Right hindlimb (tissue), 1 donor: ENCODE data around the gene RCAN2.
A peak's percentile ranks its signal among the peaks of the same experiment; 100 is the strongest.

Experiments
- DNase-seq: peaks from one replicate; pipeline ENCODE4 v3.0.0-alpha.2; 2018

The RCAN2 gene

DNA sequence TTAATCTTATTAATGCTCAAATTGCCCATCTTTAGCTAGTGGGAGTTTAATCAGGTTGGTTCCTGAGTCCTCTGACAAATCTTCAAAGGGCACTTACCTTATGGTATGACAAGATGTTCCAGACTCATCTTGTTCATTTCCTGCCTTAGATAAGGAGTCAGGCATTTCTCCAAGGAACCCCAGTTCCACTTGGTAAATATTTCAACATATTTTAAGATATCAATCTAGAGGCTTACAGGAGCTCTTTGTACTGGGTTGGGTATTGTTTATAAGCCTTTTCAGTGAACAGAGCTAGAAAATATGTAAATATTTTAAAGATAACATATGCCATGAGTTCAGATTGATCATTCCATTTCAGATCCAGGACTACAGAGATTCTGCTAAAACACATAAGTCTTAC lies 159.8 kb downstream of the RCAN2 start:
- no peak for DNase-seq

DNA sequence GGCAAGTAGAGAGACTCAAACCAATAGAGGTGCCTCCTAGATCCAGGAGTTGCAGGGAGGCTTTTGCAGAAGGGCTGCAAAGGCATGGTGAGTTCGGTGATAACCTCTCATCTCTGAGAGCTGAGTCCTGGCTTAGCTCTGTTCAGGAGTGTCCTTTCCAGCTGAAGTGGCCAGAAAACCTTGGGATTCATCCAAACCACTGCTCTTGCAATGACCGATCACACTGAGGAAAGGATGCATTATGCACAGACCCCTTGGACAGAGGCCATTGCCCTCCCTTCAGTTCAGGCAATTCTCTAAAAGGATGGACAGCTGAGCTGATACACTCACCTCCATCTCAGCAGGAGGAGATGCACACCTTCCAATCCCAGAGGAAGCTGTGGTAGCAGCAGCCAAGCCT lies 161.7 kb downstream of the RCAN2 start:
- DNase-seq = peak; percentile 20

DNA sequence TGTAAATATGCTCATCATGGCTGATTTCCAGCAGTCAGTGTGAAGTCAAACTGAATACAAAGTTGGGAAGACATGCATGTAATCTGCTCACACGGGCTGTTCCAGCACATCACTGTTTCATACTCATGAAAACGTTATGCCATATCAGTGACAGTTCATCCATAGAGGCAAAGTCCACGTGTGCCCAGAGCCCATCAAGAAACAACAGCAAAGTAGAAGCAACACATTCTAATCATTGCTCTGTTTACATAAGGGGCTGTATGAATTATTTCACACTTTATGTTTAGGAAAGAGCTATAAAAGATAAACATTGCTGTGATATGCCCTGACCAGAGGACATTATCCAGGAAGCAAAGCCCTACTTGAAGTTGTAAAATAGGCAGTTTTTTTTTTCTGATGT lies 163.5 kb downstream of the RCAN2 start:
- DNase-seq = no peak

- DNase-seq = peak; percentile 16
Measured at GRCh38 chr6:46325561-46326530, 165.4 kb downstream of the RCAN2 start.

DNA sequence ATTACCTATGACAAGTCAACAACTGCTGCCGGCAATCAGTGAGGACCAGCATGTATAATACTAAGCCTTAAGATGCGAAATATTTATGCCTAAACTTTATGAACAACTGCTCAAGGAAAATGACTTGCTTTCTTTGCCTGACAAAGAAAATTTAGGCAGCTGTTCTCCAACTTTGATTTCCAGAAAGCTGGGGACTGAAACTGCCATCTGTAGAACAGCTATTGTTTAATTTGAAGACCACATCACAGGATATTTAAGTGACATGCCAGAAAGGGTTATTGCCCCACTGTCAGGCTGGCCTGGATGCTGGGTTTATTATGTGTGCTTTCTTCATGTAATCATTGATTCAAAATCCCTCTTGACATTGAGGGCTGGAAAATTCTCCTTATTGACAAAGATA lies 166.5 kb downstream of the RCAN2 start:
- DNase-seq = no peak

DNA sequence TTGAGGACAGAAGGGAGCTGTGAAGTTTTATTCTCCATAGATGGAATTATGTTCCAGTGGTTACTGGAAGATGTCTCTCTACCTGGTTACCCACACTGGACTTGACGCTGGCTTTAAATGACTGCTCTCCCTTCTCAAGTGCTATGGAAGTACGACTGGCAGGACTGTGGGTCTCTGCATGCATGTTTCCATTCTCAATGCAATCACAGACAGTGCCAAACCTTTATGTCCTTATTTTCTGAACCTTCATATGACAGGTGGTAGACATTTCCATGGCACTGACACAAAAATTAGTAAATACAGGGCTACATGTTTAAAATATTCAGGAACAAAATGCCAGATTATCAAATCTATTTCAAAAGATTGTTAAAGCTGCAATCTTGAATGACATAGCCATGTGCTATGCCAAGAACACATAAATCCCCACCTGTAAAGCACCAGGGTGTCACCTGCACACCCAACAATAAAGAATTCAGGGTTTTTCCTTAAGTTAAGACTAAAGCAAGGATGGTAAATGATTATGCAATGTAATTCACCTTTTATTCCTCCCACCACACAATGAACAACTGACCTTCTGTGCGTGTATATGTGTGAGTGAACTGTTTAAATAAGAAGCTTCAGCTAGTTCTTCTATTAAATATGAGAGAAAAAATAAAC lies 167.2 kb downstream of the RCAN2 start:
- no peak for DNase-seq

- DNase-seq = no peak
Measured at GRCh38 chr6:46323312-46323965, 167.8 kb downstream of the RCAN2 start.

GRCh38 chr6:46320505-46320904 lies 170.7 kb downstream of the RCAN2 start:
- no peak for DNase-seq

DNA sequence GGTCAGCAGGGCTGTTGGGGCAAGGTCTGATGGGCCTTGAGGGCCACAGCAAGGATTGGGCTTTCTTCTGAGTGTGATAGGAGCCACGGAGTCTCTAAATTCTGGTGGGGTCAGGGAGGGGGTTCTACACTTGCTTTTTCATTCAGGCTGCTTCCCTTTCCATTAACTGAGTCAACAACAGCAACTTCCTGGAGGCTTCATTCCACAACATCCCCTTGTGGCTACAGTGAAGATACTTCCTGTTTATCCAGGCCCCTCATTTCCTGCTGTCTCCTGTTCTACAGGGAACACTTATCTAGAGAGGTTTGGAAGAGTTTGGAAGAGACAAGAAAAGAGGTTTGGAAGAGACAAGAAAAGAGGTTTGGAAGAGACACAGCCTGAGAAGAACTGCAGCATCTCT lies 175.7 kb downstream of the RCAN2 start:
- no peak for DNase-seq

DNA sequence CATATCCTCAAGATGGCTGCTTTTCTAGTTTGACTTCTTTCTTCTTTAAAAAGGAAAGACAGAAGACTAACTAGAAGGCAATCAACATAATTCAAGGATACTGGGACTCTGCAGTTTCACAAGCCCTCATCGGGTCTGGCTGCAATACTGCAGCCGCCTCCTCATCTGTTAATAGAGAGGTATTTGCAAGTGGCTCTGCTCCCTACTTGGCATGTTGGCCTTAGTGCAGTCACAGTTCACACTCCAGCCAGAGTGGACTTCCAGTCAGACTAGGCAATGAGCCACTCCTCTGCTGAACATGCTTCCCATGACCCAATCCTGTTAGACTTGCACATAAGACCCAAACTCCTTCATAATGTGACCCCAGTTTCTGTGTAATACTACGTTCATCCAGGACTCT lies 178.6 kb downstream of the RCAN2 start:
- no peak for DNase-seq

DNA sequence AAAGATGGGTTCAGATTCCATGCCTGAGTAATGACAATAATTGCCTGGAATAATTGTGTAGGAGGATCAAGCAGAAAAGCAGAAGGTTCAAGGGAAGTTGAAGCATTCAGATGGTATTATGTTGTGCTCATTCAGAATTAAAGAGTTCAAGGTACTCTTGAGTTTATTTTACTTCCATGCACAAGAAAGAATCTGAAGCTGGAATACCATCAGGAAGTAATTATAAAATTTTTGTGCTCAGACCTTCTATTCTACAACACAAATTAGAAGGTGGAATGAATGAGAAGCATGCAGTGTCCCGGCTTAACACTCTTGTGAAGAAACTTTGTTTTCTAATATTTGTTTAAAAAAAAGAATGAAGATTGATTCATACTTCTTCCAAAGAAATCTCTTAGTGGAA lies 181.1 kb downstream of the RCAN2 start:
- DNase-seq = no peak

DNA sequence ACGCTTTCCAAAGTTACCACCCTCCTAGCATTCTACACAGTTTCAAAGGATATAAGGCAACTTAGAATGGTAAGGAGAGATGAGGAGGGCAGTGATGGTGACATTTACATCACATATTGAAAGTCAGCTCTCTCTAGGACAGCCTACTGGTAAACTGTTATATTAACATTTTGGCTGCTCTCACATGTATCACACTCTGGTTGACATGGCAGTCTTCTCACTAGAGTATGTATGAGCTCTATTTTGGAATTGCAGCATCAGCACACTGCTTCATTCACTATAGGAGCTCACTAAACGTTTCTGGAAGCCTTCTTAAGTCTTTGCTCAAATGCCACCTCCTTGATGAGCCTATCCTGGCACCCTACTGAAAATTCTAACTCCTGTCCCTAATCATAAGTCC lies 184.8 kb downstream of the RCAN2 start:
- DNase-seq = no peak

- DNase-seq = no peak
Measured at GRCh38 chr6:46305833-46306232, 185.4 kb downstream of the RCAN2 start.

DNA sequence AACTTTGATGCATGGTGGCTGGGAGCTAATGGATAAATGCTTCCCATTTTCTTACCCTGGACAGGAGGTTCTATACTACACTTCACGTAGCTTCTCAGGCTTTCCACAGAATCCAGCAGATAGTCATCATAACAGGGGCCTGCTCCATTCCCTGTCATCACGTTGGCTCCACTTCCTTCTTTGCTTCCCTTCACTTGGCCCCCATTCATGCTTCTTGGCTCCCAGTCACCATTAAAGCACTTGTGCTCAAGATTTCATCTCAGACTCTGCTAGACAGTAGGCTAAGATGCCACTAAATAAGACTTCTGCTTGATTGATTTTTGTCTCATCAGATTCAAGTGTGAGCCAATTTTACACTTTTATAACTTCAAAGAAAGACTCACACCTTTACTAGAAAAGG lies 186.0 kb downstream of the RCAN2 start:
- no peak for DNase-seq

DNA sequence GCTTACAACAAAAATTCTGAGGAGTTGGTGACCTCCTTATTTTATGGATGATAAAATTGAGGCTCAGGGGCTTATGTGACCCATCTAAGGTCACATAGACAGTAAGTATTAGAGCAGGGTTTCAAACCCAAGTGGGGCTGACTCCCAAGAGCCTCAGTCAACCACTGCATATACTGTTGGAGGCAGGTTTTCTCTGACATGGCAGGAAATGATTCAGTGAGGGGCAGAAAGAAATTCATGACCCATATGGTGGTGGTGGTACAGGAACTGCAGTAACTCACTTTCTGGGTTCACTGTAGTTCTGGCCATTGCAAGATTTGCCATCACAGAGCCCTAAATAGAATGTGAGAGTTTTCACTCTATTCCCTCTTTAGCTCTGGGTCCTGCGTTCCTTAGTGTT lies 188.4 kb downstream of the RCAN2 start:
- no peak for DNase-seq

DNA sequence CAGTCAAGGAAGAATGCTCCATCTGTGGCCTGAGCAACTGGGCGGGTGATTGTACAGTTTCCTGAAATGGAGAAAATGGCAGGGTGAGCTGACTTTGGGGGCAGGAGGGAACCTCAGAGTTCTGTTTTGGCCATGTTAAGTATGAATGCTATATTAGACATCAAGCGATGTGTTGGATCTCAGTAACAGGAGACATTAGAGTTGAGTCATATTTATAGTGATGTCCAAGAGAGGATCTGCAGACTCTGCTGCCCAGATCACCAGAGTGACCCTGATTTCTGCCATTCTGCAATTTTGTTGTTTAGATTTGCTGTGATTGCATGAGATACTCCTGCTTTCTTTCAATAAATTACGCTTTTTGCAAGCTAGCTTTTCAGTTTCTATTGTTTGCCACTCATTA lies 189.1 kb downstream of the RCAN2 start:
- no peak for DNase-seq

GRCh38 chr6:46299253-46299652 lies 192.0 kb downstream of the RCAN2 start:
- no peak for DNase-seq

DNA sequence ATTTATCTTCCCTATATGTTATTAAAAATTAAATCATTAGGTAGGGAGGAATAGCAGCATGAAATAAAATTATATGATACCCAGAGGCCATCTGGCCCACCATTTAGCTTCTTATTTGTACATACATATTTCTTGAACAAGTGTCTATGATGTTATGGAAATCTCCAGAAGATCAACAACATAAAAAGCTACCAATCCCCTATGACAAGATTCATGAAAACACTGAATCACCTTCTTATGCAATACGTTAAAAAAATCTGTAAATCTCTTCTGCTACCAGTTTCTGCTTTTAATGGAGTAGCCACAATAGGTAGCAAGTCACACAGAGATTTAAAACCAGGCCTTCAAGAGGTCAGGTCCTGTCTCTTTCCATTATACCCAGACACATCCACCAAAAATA lies 194.7 kb downstream of the RCAN2 start:
- DNase-seq = no peak

GRCh38 chr6:46293641-46294316 lies 197.5 kb downstream of the RCAN2 start:
- DNase-seq = no peak

DNA sequence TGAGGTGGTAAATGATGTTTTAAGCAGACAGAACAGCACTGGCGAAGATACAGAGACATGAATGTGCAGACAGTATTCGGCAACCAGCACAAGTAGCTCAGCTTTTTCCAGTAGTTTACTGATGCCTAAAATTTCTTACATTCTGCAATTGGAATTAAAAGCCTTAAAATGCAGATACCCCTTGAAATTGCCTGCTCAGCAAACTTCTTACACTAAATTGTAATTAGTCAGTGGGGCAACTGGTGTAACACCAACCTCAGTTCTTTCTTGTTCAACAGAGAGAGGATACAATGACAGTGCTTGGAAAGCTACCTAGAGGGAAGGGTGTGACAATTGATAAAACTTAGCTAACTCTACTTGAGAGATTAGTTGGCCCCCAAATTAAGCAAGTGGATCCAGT lies 199.4 kb downstream of the RCAN2 start:
- no peak for DNase-seq

GRCh38 chr6:46291275-46291633 lies 200.0 kb downstream of the RCAN2 start:
- no peak for DNase-seq

DNA sequence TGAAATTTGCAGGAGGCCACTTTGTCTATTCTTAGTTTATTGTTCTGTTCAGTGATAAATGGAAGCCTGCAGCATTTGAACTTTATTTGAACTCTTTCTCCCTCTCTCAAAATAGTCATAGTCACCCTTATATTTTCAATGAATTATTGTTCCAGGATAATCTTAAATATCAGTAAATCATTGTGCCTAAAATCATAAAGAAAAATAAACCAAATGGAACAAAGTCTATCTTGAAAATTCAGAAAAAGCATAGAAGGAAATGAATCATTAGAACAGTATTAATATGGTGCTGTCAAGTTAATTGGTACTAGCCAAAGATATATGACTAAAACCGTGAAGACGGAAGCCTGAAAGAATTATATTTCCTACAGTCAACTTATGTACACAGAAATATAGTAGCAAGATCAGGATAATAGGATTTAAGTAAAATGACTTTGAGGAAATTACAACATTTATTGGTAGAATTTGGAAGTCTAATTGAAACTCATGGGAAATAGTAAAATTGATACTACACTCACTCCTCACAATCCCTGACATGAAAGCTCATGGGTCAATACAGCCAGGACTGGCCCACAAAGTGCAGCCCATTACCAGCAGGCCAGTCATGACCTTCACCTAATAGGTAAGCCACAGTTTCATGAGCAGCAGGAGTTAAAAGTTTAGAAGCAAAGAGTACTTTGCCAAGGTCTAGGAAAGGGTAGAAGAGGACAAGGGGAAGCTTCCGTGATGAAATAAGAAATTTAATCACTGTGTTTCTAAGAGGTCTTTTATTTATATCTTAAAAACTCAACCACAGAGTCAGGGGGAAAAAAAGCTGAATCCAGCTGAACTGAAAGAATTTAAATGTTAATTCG lies 200.6 kb downstream of the RCAN2 start:
- no peak for DNase-seq
